NCI-H2171 (cell line): ENCODE data around the gene FBXW11.

Source experiments
- DNase-seq: peaks from one replicate; lab custom pipeline; 2025; lab: John Stamatoyannopoulos, UW

The FBXW11 gene

GRCh38 chr5:172006321-172007174, at the start of gene FBXW11:
FBXW11 (minus strand) TSS chr5:172006638; CDS start chr5:172006502, 136 bp downstream.
- DNase-seq = peak; percentile 72

- no peak for DNase-seq
Observed at GRCh38 chr5:172055996-172056395, 49.6 kb upstream of the FBXW11 start.

GRCh38 chr5:172055421-172055820, 49.0 kb upstream of the FBXW11 start:
- no peak for DNase-seq

GRCh38 chr5:172054611-172055153, 48.2 kb upstream of the FBXW11 start:
- no peak for DNase-seq

GRCh38 chr5:172052450-172053236, 46.2 kb upstream of the FBXW11 start:
- no peak for DNase-seq

GRCh38 chr5:172051643-172052339, 45.4 kb upstream of the FBXW11 start:
- DNase-seq = no peak

GRCh38 chr5:172050080-172050479, 43.6 kb upstream of the FBXW11 start:
- no peak for DNase-seq

- no peak for DNase-seq
Observed at GRCh38 chr5:172049226-172049796, 42.9 kb upstream of the FBXW11 start.

- no peak for DNase-seq
Observed at GRCh38 chr5:172048539-172049101, 42.2 kb upstream of the FBXW11 start.

- no peak for DNase-seq
Observed at GRCh38 chr5:172048170-172048422, 41.7 kb upstream of the FBXW11 start.

GRCh38 chr5:172046593-172046992, 40.2 kb upstream of the FBXW11 start:
- no peak for DNase-seq

GRCh38 chr5:172045315-172045632, 38.8 kb upstream of the FBXW11 start:
- DNase-seq = no peak

- DNase-seq = no peak
Observed at GRCh38 chr5:172044631-172045314, 38.3 kb upstream of the FBXW11 start.

- DNase-seq = no peak
Observed at GRCh38 chr5:172043865-172044264, 37.4 kb upstream of the FBXW11 start.

- DNase-seq = no peak
Observed at GRCh38 chr5:172042183-172042582, 35.7 kb upstream of the FBXW11 start.

GRCh38 chr5:172038167-172038566, 31.7 kb upstream of the FBXW11 start:
- no peak for DNase-seq

GRCh38 chr5:172035049-172035448, 28.6 kb upstream of the FBXW11 start:
- no peak for DNase-seq

GRCh38 chr5:172031894-172032461, 25.5 kb upstream of the FBXW11 start:
- DNase-seq = no peak

- DNase-seq = no peak
Observed at GRCh38 chr5:172029876-172030275, 23.4 kb upstream of the FBXW11 start.

- no peak for DNase-seq
Observed at GRCh38 chr5:172028167-172028566, 21.7 kb upstream of the FBXW11 start.
